HFFc6 (cell line): ENCODE results near the gene BLACAT1. TPM values are rescaled to one million over a fixed set of nuclear protein-coding genes. Genes with fewer than 3 reads are reported as not detected.

ENCODE experiments used
- DNase-seq: peaks from one replicate; pipeline ENCODE4 v3.0.0-alpha.2; 2018
- H3K27ac Mint-ChIP-seq: 2 replicates; pipeline ENCODE4 v1.8.0; 2020; ENCODE audit warnings: mild to moderate bottlenecking, mixed read lengths
- H3K27me3 Mint-ChIP-seq: 2 replicates; pipeline ENCODE4 v1.8.0; 2021; ENCODE audit warnings: mild to moderate bottlenecking, moderate library complexity, mixed read lengths; ENCODE audit not compliant: insufficient read depth
- H3K36me3 Mint-ChIP-seq: 2 replicates; pipeline ENCODE4 v1.8.0; 2021; ENCODE audit warnings: low read depth, mixed read lengths
- H3K4me1 Mint-ChIP-seq: 2 replicates; pipeline ENCODE4 v1.8.0; 2020; ENCODE audit warnings: low read depth, mixed read lengths
- H3K4me3 Mint-ChIP-seq: 2 replicates; pipeline ENCODE4 v1.8.0; 2020; ENCODE audit warnings: mild to moderate bottlenecking, moderate library complexity, mixed read lengths
- H3K9me3 Mint-ChIP-seq: 2 replicates; pipeline ENCODE4 v1.8.0; 2020; ENCODE audit warnings: mild to moderate bottlenecking, mixed read lengths
- CTCF ChIP-seq: fragments of 200-600 bp; sonication (generic); IDR thresholded peaks from 2 replicates; pipeline ENCODE4 v1.5.0; 2021; ENCODE audit warnings: antibody characterized with exemption, mild to moderate bottlenecking
- total RNA-seq, 6 experiments: library from RNA; stranded (reverse); fragmentation: NEBNext Ultra II Directional; extraction: Animal tissue kit (Norgen Biotek cat#: 25700); gene quantifications; 2 replicates in 1 of 6; 3 replicates in 5 of 6; pipeline ENCODE4 v1.2.3, GENCODE V29; 2021

The BLACAT1 gene
- total RNA-seq, 6 experiments from 2014 or later, result not detected

DNA sequence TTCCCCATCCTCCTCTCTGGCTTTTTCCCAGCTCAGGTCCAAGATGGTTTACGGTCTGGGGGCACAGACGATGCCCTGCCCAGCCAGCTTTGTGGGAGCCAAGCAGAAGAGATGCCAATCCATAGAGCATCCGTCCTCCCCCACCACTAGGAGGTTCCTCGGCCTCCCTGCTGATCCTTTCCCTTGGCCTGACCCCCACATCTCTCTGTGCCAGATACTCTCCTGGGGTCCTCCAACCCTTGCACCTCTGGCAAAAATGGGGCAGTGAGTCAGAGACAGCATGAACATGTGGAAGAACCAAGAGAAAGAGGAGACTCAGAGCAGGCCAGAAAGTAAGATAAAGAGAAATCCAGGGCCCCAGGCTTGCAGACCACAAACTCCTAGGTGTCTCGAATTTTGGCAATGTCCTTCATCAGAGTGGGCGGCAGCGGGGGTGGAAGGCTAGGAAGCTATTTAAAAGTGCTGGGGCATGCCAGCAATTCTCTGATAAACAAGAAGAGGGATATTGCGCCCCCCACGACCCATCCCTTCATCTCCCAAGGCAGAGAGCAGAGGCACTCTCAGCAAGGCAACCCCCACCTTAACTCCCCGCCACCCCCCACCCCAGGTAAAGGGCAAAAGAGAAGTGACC lies 11.4 kb downstream of the BLACAT1 start:
- no peak for TF ChIP-seq CTCF
- Mint-ChIP-seq H3K27me3 (peaks cover 51% of the 10 kb centered on the region), H3K27ac (no peak overlapping the region), H3K9me3 (no peaks in the 10 kb centered on the region), H3K36me3 (no peaks in the 10 kb centered on the region), H3K4me3 (no peak overlapping the region), H3K4me1 (peaks cover 10% of the 10 kb centered on the region; the same call in 1 of the 2 replicates)
- no peak for DNase-seq

DNA sequence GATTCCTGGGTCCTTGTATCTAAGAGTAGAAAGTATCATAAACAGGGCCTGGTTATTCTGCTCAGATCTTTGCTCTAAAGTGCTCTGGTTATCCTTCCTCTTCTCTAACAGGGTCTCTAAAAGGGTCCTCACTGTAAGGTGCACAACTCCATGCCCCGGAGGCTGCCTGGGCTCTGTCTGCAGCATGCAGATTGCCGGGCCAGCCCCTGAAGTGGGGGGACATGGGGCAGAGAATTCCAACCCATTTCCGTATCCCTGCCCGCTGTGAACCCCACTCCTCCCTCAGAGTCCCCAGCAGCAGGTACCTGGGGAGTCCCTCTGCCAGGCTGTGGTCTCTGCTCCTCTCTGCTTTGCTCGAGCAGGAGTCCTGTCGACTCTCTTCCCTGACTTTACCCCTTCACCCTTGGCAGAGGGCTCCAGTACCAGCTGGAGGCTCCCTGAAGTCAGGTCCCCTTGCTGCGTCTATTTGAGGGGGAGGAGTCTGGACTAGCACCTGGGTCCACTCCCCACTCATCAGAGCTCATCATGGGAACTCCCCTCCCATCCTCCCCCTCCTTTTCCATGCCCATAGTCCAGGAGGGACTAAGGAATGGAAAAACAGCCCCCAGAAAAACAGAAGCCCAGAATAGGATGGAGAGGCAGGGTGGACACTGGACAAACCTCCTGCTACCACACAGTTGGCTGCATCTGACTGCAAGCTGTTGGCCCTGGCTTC lies 12.1 kb downstream of the BLACAT1 start:
- peaks cover 10% of the 10 kb centered on the region; the same call in 1 of the 2 replicates for H3K4me1 Mint-ChIP-seq

GRCh38 chr1:205442051-205442725 lies 13.7 kb downstream of the BLACAT1 start:
- H3K36me3 Mint-ChIP-seq, result no peaks in the 10 kb centered on the region
- H3K4me3 Mint-ChIP-seq, result no peak overlapping the region

More for the DNA sequence above, 12.1 kb downstream of the BLACAT1 start:
- Mint-ChIP-seq H3K4me3 (no peak overlapping the region), H3K27ac (no peak overlapping the region), H3K27me3 (peaks cover 54% of the 10 kb centered on the region), H3K9me3 (no peaks in the 10 kb centered on the region), H3K36me3 (no peaks in the 10 kb centered on the region)
- no peak for DNase-seq
- no peak for TF ChIP-seq CTCF

DNA sequence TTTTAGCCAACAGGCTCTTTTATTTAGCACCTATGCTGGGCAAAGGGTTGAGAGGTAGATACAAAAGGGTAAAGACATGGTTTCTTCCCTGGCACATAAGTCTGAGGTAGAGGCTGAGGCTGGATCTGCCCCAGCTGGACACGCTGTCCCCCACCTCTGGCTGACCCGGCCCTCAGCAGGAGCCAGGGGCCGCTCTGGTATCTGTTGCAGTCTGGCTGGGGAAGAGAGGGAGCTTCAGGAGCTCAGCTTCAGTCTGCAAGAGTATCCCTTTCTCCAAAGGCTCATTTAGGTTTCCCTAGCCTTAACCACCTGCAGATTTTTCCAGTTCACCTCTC lies 14.2 kb downstream of the BLACAT1 start:
- no peak for DNase-seq
- Mint-ChIP-seq H3K27ac (no peak overlapping the region), H3K4me1 (peaks cover 10% of the 10 kb centered on the region; the same call in 1 of the 2 replicates), H3K36me3 (no peaks in the 10 kb centered on the region), H3K4me3 (no peak overlapping the region), H3K9me3 (no peaks in the 10 kb centered on the region), H3K27me3 (peaks cover 51% of the 10 kb centered on the region)
- no peak for TF ChIP-seq CTCF

More at GRCh38 chr1:205442051-205442725, 13.7 kb downstream of the BLACAT1 start:
- H3K9me3 Mint-ChIP-seq, result no peaks in the 10 kb centered on the region
- H3K27ac Mint-ChIP-seq, result no peak overlapping the region
- H3K4me1 Mint-ChIP-seq, result peaks cover 10% of the 10 kb centered on the region; the same call in 1 of the 2 replicates
- no peak for DNase-seq
- no peak for TF ChIP-seq CTCF
- peaks cover 53% of the 10 kb centered on the region for H3K27me3 Mint-ChIP-seq

DNA sequence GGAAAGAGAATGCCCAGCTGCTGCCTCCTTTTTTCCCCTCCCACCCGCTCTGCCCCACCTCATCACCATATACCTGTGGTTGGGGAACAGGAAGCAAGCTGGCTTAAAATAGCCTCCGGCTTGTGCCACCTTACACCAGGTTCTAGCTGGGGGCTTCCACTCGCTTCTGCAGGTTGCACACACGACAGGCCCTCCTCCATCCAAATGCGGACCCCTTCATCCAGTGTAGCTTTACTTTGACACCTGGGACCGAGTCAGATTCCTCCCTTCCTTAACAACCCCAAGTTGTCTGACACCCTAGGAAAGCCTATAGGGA lies 14.6 kb downstream of the BLACAT1 start:
- Mint-ChIP-seq H3K9me3 (no peaks in the 10 kb centered on the region), H3K4me1 (peaks cover 10% of the 10 kb centered on the region; the same call in 1 of the 2 replicates), H3K27ac (no peak overlapping the region), H3K27me3 (peaks cover 50% of the 10 kb centered on the region), H3K4me3 (no peak overlapping the region), H3K36me3 (no peaks in the 10 kb centered on the region)
- no peak for TF ChIP-seq CTCF
- no peak for DNase-seq
